Measurements from ENCODE around the gene FAM149A.

GRCh38 chr4:186131935-186132334 is 27.4 kb downstream of the FAM149A start:
- no peak for TF ChIP-seq EZH2phosphoT487 (IDR thresholded peaks at IDR 0.05; ENCODE audit: unreplicated experiment)
- TF ChIP-seq EZH2 (IDR thresholded peaks at IDR 0.05; ENCODE audit: low read depth, unreplicated experiment): no peak
- TF ChIP-seq CTCF (conservative IDR thresholded peaks at IDR 0.05; ENCODE audit: low read depth in 2 of 2): no peak
- TF ChIP-seq ZNF114 (CRISPR knock-in tag; IDR thresholded peaks at IDR 0.05): no peak
- TF ChIP-seq POLR2AphosphoS5 (IDR thresholded peaks at IDR 0.05; ENCODE audit: low read depth): no peak
- no peak for TF ChIP-seq ETS1 (IDR thresholded peaks at IDR 0.05)
- no peak for TF ChIP-seq REST (IDR thresholded peaks at IDR 0.05; ENCODE audit: unreplicated experiment)
- TF ChIP-seq CREB1 (CRISPR knock-in tag; IDR thresholded peaks at IDR 0.05; ENCODE audit: low read depth): no peak
- no peak for TF ChIP-seq ZNF331 (CRISPR knock-in tag; IDR thresholded peaks at IDR 0.05; ENCODE audit: low read depth)
- no peak for TF ChIP-seq ZNF462 (CRISPR knock-in tag; IDR thresholded peaks at IDR 0.05)
- no peak for TF ChIP-seq JUNB (IDR thresholded peaks at IDR 0.05; ENCODE audit: unreplicated experiment)
- TF ChIP-seq STAT1 (IDR thresholded peaks at IDR 0.05; ENCODE audit: unreplicated experiment): no peak
